ENCODE data around the gene AGBL5.
A peak's percentile ranks its signal among the peaks of the same experiment; 100 is the strongest.

AGBL5 gene

DNA sequence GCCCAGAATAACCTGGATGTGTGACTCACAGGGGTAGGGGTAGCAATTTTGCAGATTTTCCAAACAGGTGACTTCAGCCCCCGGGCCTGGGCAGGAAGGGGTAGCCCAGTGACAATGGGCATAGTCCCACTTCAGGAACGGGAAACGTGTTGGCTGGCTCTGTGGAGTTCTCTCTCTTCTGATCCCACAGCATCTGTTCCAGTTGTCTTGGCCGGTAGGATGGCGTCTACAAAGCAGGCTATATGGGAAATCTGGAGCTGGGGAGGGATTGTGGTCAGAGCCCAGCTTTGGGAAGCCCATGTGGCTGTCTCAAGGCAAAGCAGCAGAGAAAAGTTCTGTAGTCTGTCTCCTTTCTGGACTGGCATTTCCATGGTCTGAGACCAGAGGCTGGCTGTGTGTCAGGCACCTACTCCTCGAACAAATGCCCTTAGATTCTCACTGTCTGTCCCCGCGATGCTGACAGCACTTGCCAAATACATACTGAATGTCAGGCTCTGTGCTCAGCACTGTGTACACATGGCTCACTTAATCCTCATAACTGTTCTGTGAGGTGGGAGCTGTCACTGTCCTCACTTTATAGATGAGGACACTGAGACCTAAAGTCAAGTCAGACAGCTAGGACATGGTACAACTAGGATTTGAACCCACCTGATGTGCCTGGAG, 36.6 kb upstream of the AGBL5 start:
- H3K4me1 ChIP-seq (ENCODE audit: low read length) = peaks cover 5% of the 10 kb centered on the region; the same call in 1 of the 2 replicates
- no peaks in the 10 kb centered on the region for H3F3A ChIP-seq (ENCODE audit: insufficient read depth, low read length)
- no peak overlapping the region for H3K4me3 ChIP-seq (ENCODE audit: low read length)
- no peak overlapping the region for H3K27ac ChIP-seq (ENCODE audit: low read length)
- no peak overlapping the region for H2AFZ ChIP-seq (ENCODE audit: low read length)
- no peaks in the 10 kb centered on the region for H4K20me1 ChIP-seq (ENCODE audit: insufficient read depth, low read length)
- no peaks in the 10 kb centered on the region for H3K27me3 ChIP-seq (replicated peaks; ENCODE audit: insufficient read depth, low read length)
- no peaks in the 10 kb centered on the region for H3K9me3 ChIP-seq (replicated peaks; ENCODE audit: insufficient read depth, low read length)
- H3K36me3 ChIP-seq (replicated peaks; ENCODE audit: insufficient read depth, low read length) = no peaks in the 10 kb centered on the region
- no peaks in the 10 kb centered on the region for H3K79me2 ChIP-seq (ENCODE audit: low read length)
- no peaks in the 10 kb centered on the region for H3K9me2 ChIP-seq (replicated peaks; ENCODE audit: insufficient read depth, low read length)
- H3K4me2 ChIP-seq (ENCODE audit: low read depth, low read length) = no peak overlapping the region
- H3K9ac ChIP-seq (ENCODE audit: low read length) = no peak overlapping the region
- TF ChIP-seq EZH2 (optimal IDR thresholded peaks at IDR 0.05; ENCODE audit: low read depth, low read length) = no peak
- no peak for TF ChIP-seq EZH2phosphoT487 (IDR thresholded peaks at IDR 0.05; ENCODE audit: low read length)
- TF ChIP-seq, protein P1, sequence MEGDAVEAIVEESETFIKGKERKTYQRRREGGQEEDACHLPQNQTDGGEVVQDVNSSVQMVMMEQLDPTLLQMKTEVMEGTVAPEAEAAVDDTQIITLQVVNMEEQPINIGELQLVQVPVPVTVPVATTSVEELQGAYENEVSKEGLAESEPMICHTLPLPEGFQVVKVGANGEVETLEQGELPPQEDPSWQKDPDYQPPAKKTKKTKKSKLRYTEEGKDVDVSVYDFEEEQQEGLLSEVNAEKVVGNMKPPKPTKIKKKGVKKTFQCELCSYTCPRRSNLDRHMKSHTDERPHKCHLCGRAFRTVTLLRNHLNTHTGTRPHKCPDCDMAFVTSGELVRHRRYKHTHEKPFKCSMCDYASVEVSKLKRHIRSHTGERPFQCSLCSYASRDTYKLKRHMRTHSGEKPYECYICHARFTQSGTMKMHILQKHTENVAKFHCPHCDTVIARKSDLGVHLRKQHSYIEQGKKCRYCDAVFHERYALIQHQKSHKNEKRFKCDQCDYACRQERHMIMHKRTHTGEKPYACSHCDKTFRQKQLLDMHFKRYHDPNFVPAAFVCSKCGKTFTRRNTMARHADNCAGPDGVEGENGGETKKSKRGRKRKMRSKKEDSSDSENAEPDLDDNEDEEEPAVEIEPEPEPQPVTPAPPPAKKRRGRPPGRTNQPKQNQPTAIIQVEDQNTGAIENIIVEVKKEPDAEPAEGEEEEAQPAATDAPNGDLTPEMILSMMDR (IDR thresholded peaks at IDR 0.05; ENCODE audit: low read length) = no peak
- DNase-seq = no peak

DNA sequence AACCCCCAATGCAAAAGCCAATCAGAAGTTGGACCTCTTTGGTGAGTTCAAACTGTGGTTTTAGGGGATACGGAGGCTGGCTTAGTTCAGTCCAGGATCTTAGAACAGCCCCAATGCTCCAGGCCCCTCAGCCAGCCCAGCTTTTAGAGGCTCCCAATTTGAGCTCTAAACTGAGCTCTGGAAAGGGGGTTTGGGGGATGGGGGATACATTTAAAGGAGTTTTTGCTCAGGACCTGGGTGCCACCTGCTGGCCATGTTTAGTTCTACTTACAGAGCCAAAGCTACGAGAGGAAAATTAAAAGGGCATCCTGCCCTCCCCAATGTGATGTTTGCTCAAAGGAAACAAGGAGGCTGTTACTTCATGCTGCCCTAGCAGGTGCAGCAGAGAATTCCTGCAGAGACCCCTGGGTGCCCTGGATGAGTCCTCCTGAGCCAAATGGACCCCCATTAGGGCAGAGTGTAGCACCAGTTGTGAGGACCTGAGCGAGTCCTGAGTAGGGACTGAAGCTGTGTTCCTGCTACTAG, 34.6 kb upstream of the AGBL5 start:
- H3K9ac ChIP-seq (ENCODE audit: low read length) = no peak overlapping the region
- no peaks in the 10 kb centered on the region for H3F3A ChIP-seq (ENCODE audit: insufficient read depth, low read length)
- no peak overlapping the region for H3K27ac ChIP-seq (ENCODE audit: low read length)
- peak; percentile 45 for DNase-seq
- H3K9me2 ChIP-seq (replicated peaks; ENCODE audit: insufficient read depth, low read length) = no peaks in the 10 kb centered on the region
- H2AFZ ChIP-seq (ENCODE audit: low read length) = no peak overlapping the region
- H3K4me3 ChIP-seq (ENCODE audit: low read length) = no peak overlapping the region
- TF ChIP-seq EZH2 (optimal IDR thresholded peaks at IDR 0.05; ENCODE audit: low read depth, low read length) (no peak), EZH2phosphoT487 (IDR thresholded peaks at IDR 0.05; ENCODE audit: low read length) (no peak)
- TF ChIP-seq, protein P1 (IDR thresholded peaks at IDR 0.05; ENCODE audit: low read length) = peak; percentile 68
- no peaks in the 10 kb centered on the region for H3K36me3 ChIP-seq (replicated peaks; ENCODE audit: insufficient read depth, low read length)
- no peak overlapping the region for H3K4me2 ChIP-seq (ENCODE audit: low read depth, low read length)
- no peaks in the 10 kb centered on the region for H3K27me3 ChIP-seq (replicated peaks; ENCODE audit: insufficient read depth, low read length)
- H3K9me3 ChIP-seq (replicated peaks; ENCODE audit: insufficient read depth, low read length) = no peaks in the 10 kb centered on the region
- H3K79me2 ChIP-seq (ENCODE audit: low read length) = no peaks in the 10 kb centered on the region
- no peaks in the 10 kb centered on the region for H4K20me1 ChIP-seq (ENCODE audit: insufficient read depth, low read length)
- peaks cover 5% of the 10 kb centered on the region; the same call in 1 of the 2 replicates for H3K4me1 ChIP-seq (ENCODE audit: low read length)

DNA sequence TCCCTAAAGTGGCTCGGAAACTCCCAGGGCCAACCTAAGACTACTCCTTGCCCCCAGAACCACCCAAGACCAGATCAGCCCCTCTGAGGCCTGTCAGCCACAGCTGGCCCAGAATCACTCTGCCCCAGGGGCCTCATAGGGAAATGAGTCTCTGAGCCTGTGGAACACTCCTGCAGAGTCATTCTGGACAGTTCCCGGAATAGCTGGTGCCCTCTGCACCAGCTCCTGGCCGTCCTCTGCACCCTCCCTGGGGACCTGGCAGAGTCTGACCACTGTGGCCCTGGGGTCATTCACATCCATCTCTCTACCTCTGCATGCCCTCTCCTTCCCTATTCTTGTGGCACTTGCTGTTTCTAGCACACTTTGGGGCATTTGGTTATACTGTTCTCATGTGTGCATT, 33.3 kb upstream of the AGBL5 start:
- Histone ChIP-seq H3K9ac (ENCODE audit: low read length) (no peak overlapping the region), H3K79me2 (ENCODE audit: low read length) (no peaks in the 10 kb centered on the region), H3K27ac (ENCODE audit: low read length) (no peak overlapping the region), H3K27me3 (replicated peaks; ENCODE audit: insufficient read depth, low read length) (no peaks in the 10 kb centered on the region), H3K4me2 (ENCODE audit: low read depth, low read length) (no peak overlapping the region), H4K20me1 (ENCODE audit: insufficient read depth, low read length) (no peaks in the 10 kb centered on the region), H3K36me3 (replicated peaks; ENCODE audit: insufficient read depth, low read length) (no peaks in the 10 kb centered on the region), H3K4me3 (ENCODE audit: low read length) (no peak overlapping the region), H3K9me2 (replicated peaks; ENCODE audit: insufficient read depth, low read length) (no peaks in the 10 kb centered on the region), H3K4me1 (ENCODE audit: low read length) (peaks cover 5% of the 10 kb centered on the region; the same call in 1 of the 2 replicates), H2AFZ (ENCODE audit: low read length) (no peak overlapping the region), H3F3A (ENCODE audit: insufficient read depth, low read length) (no peaks in the 10 kb centered on the region), H3K9me3 (replicated peaks; ENCODE audit: insufficient read depth, low read length) (no peaks in the 10 kb centered on the region)
- TF ChIP-seq EZH2 (optimal IDR thresholded peaks at IDR 0.05; ENCODE audit: low read depth, low read length) = no peak
- no peak for DNase-seq

DNA sequence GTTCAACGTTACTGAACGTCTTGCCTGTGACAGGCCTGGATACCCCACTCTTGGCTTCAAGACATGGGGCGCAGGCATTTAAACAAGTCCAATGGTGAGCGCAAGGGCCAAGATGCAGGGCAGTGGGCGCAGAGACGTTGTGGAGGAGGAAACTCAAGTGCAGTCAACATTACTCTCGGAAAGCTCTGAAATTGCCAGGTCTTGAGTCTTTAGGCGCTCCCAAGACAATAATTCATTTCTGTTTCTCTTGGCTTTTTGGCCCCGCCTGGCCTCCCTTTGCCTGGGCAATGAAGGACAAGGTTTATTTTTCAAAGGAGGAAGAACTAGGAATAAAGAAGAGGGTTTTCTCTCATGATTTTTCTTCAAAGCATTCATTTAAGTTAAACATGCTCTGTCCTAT, 32.0 kb upstream of the AGBL5 start:
- TF ChIP-seq, protein P1 (IDR thresholded peaks at IDR 0.05; ENCODE audit: low read length) = no peak
- no peak for TF ChIP-seq EZH2 (optimal IDR thresholded peaks at IDR 0.05; ENCODE audit: low read depth, low read length)
- Histone ChIP-seq H3K79me2 (ENCODE audit: low read length) (no peaks in the 10 kb centered on the region), H3F3A (ENCODE audit: insufficient read depth, low read length) (no peaks in the 10 kb centered on the region), H3K4me3 (ENCODE audit: low read length) (no peak overlapping the region), H4K20me1 (ENCODE audit: insufficient read depth, low read length) (no peaks in the 10 kb centered on the region), H3K27me3 (replicated peaks; ENCODE audit: insufficient read depth, low read length) (no peaks in the 10 kb centered on the region), H3K36me3 (replicated peaks; ENCODE audit: insufficient read depth, low read length) (no peaks in the 10 kb centered on the region), H3K27ac (ENCODE audit: low read length) (no peak overlapping the region), H3K4me1 (ENCODE audit: low read length) (peaks cover 5% of the 10 kb centered on the region; the same call in 1 of the 2 replicates), H3K9ac (ENCODE audit: low read length) (no peak overlapping the region), H3K9me2 (replicated peaks; ENCODE audit: insufficient read depth, low read length) (no peaks in the 10 kb centered on the region), H3K9me3 (replicated peaks; ENCODE audit: insufficient read depth, low read length) (no peaks in the 10 kb centered on the region), H3K4me2 (ENCODE audit: low read depth, low read length) (no peak overlapping the region), H2AFZ (ENCODE audit: low read length) (no peak overlapping the region)
- no peak for DNase-seq

Measured in MM.1S (cell line).